GM23338 (cell line): ENCODE data around the gene OR8A1. TPM values are rescaled to one million over a fixed set of nuclear protein-coding genes. Genes with fewer than 3 reads are reported as not detected.

Experiments used
- polyA plus RNA-seq: library from polyadenylated mRNA; unstranded; fragments of >200 nt; fragmentation: Nextera tagmentation; extraction: Ambion mirVana; gene quantifications from 2 replicates; pipeline ENCODE4 v1.2.1, GENCODE V29; 2016
- small RNA-seq: library from RNA; depleted of rRNA; stranded (forward); fragments of <200 nt; gene quantifications from one replicate; pipeline ENCODE3, GENCODE V24; 2014; ENCODE audit warnings: low replicate concordance
- total RNA-seq: library from RNA; depleted of rRNA; stranded (reverse); fragments of >200 nt; shearing (Covaris generic); gene quantifications from 2 replicates; pipeline ENCODE4 v1.2.3, GENCODE V29; 2014; rRNA removed

OR8A1 gene
- total and polyA plus RNA-seq, 2 experiments from 2014 or later = not detected

Small RNA genes lying within 50 kb of the gene (small RNA-seq; reads per million reads assigned to genes)
- not detected for gene OR8A3P

Other genes starting within 250 kb of the OR8A1 start
- gene OR8D2, start 249.8 kb upstream of the OR8A1 start, total RNA-seq = not detected in 2 replicates
- gene OR8D2, start 249.8 kb upstream of the OR8A1 start, polyA plus RNA-seq = not detected in 2 replicates
- not detected in 2 replicates for gene OR8B2, start 185.5 kb upstream of the OR8A1 start, total RNA-seq
- not detected in 2 replicates for gene OR8B2, start 185.5 kb upstream of the OR8A1 start, polyA plus RNA-seq
- not detected in 2 replicates for gene OR8B3, start 171.0 kb upstream of the OR8A1 start, total RNA-seq
- gene OR8B3, start 171.0 kb upstream of the OR8A1 start, polyA plus RNA-seq = not detected in 2 replicates
- gene OR8B4, start 145.1 kb upstream of the OR8A1 start, total RNA-seq = not detected in 2 replicates
- not detected in 2 replicates for gene OR8B4, start 145.1 kb upstream of the OR8A1 start, polyA plus RNA-seq
- gene OR8B8, start 124.3 kb upstream of the OR8A1 start, total RNA-seq = not detected in 2 replicates
- gene OR8B8, start 124.3 kb upstream of the OR8A1 start, polyA plus RNA-seq = not detected in 2 replicates
- gene OR8B12, start 26.3 kb upstream of the OR8A1 start, total RNA-seq = not detected in 2 replicates
- gene OR8B12, start 26.3 kb upstream of the OR8A1 start, polyA plus RNA-seq = not detected in 2 replicates
- gene PANX3, start 41.4 kb downstream of the OR8A1 start, total RNA-seq = not detected in 2 replicates
- not detected in 2 replicates for gene PANX3, start 41.4 kb downstream of the OR8A1 start, polyA plus RNA-seq
- gene TBRG1, start 52.9 kb downstream of the OR8A1 start, total RNA-seq = 20.7 and 24.8 TPM in 2 replicates
- gene TBRG1, start 52.9 kb downstream of the OR8A1 start, polyA plus RNA-seq = 56.5 and 56.6 TPM in 2 replicates
- 1.5 and 1.7 TPM in 2 replicates for gene SIAE, start 103.7 kb downstream of the OR8A1 start, total RNA-seq
- 0.85 and 1.1 TPM in 2 replicates for gene SIAE, start 103.7 kb downstream of the OR8A1 start, polyA plus RNA-seq
- gene SPA17, start 103.9 kb downstream of the OR8A1 start, total RNA-seq = 3.2 and 7.4 TPM in 2 replicates
- gene SPA17, start 103.9 kb downstream of the OR8A1 start, polyA plus RNA-seq = 14.9 and 18.6 TPM in 2 replicates
- 0.24 TPM in 1 of 2 replicates, not detected in the other for gene NRGN, start 169.9 kb downstream of the OR8A1 start, total RNA-seq
- gene NRGN, start 169.9 kb downstream of the OR8A1 start, polyA plus RNA-seq = 0.61 TPM in 2 replicates
- not detected in 2 replicates for gene VSIG2, start 182.3 kb downstream of the OR8A1 start, total RNA-seq
- 0.19 TPM in 1 of 2 replicates, not detected in the other for gene VSIG2, start 182.3 kb downstream of the OR8A1 start, polyA plus RNA-seq
- not detected in 2 replicates for gene ESAM, start 192.3 kb downstream of the OR8A1 start, total RNA-seq
- 0.32 and 0.50 TPM in 2 replicates for gene ESAM, start 192.3 kb downstream of the OR8A1 start, polyA plus RNA-seq
- gene MSANTD2, start 230.4 kb downstream of the OR8A1 start, total RNA-seq = 34.4 and 39.5 TPM in 2 replicates
- gene MSANTD2, start 230.4 kb downstream of the OR8A1 start, polyA plus RNA-seq = 15.3 and 18.7 TPM in 2 replicates